ENCODE data around the gene PPM1E.
"Not testable (repeated sequence)": the region's sequence is repeated elsewhere in the genome, so short reads cannot be mapped to it uniquely, and the experiment has no call there.

Gene PPM1E

DNA sequence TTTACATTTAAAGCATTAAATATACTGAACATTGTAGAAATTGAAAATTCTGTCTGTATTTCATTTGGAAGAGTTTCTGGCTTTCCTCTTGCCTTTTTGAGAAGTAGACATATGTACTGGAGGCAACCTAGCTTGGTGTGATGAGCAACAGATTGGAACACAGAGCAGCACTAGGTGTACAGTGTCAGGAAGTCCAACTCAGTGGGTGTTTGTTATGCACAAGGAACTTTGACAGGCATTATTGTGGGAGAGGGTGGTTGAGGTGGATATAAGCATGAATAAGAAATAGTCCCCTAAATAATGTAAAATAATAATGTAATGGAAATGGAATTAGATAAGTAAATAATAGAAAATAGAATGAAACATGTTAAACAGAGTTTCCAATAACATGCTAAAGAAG is 58.1 kb downstream of the PPM1E start:
- Histone ChIP-seq H3K36me3 (ENCODE audit: insufficient read depth, low read depth, low read length) (no peaks in the 10 kb centered on the region), H3K9me3 (ENCODE audit: insufficient read depth, low read depth, low read length) (no peaks in the 10 kb centered on the region), H3K4me3 (ENCODE audit: low read length) (no peak overlapping the region), H3K4me1 (ENCODE audit: insufficient read depth, low read length) (no peaks in the 10 kb centered on the region), H3K27ac (ENCODE audit: low read length) (no peak overlapping the region), H3K27me3 (ENCODE audit: insufficient read depth, low read length) (no peaks in the 10 kb centered on the region), H3K9ac (ENCODE audit: low read depth, low read length) (no peak overlapping the region)

GRCh38 chr17:58818654-58819053 is 63.0 kb downstream of the PPM1E start:
- Histone ChIP-seq H3K27me3 (ENCODE audit: insufficient read depth, low read length) (no peaks in the 10 kb centered on the region), H3K4me3 (ENCODE audit: low read length) (no peak overlapping the region), H3K9ac (ENCODE audit: low read depth, low read length) (no peak overlapping the region), H3K36me3 (ENCODE audit: insufficient read depth, low read depth, low read length) (no peaks in the 10 kb centered on the region), H3K27ac (ENCODE audit: low read length) (no peak overlapping the region), H3K4me1 (ENCODE audit: insufficient read depth, low read length) (no peaks in the 10 kb centered on the region), H3K9me3 (ENCODE audit: insufficient read depth, low read depth, low read length) (no peaks in the 10 kb centered on the region)

DNA sequence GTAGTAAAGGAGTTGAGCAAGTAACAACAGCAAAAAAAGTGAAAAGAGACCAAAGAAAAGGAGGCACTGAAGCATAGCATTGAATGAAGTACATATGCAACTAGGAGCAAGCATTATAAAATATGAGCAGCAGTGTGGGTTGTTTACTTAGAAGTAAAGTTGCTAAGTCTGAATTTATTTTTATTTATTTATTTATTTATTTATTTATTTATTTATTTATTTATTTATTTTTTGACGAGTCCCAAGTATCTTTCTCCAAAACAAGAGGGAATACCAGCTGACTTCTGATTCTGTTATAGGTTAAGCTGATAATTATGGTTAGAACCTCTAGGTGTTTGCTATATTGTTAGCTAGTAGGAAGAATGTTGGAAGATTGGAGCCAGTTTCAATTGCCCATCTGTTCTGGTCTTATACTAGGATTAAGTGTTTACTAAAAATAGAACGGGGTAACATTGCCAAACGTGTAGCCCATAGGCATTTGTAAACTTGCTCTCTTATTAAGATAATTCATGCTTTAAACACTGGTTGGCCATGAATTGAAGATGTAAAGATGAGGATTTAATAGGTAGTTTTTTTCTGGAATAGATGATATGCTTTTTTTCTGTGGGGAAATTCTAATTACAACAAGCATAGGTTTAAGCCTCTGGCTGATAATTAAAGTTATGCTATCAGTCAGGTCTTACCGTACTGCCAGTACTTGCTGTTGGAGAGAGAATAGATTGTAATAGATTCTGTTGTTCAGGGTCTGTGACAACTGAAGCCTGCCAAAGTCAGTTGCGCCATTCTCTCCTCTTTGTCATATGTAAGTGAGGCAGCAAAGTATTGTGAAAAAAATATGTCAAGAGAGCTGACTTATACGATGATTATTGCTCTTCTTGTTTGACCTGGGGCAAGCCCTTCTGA is 66.7 kb downstream of the PPM1E start:
- H3K27ac ChIP-seq (ENCODE audit: low read length): no peak overlapping the region
- no peak overlapping the region for H3K4me3 ChIP-seq (ENCODE audit: low read length)
- no peaks in the 10 kb centered on the region for H3K9me3 ChIP-seq (ENCODE audit: insufficient read depth, low read depth, low read length)
- no peak overlapping the region for H3K9ac ChIP-seq (ENCODE audit: low read depth, low read length)
- no peaks in the 10 kb centered on the region for H3K36me3 ChIP-seq (ENCODE audit: insufficient read depth, low read depth, low read length)
- H3K27me3 ChIP-seq (ENCODE audit: insufficient read depth, low read length): no peaks in the 10 kb centered on the region
- H3K4me1 ChIP-seq (ENCODE audit: insufficient read depth, low read length): no peaks in the 10 kb centered on the region

DNA sequence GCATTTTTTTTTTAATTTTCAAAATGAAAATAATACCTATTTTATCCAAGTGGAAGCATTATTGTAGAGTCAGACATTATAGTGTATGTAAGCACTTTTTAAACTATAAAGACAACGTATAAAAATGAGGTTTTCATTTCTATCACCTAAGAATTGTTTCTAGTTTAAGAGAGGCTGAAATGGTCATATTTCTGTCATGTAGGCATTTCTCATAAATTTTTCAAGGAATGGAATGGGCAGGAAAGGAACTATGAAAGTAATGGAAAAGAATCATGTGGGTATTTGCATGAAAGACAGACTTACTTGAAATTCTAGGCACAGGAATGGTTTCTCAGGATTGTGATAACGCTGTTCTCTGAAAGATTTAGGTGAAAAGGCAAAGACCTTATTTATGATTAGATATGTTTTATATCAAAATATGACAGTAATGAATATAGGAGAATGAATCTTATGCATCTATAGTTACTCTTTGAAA is 67.4 kb downstream of the PPM1E start:
- Histone ChIP-seq H3K9me3 (ENCODE audit: insufficient read depth, low read depth, low read length) (no peaks in the 10 kb centered on the region), H3K27me3 (ENCODE audit: insufficient read depth, low read length) (no peaks in the 10 kb centered on the region), H3K4me3 (ENCODE audit: low read length) (no peak overlapping the region), H3K4me1 (ENCODE audit: insufficient read depth, low read length) (no peaks in the 10 kb centered on the region), H3K27ac (ENCODE audit: low read length) (no peak overlapping the region), H3K9ac (ENCODE audit: low read depth, low read length) (no peak overlapping the region), H3K36me3 (ENCODE audit: insufficient read depth, low read depth, low read length) (no peaks in the 10 kb centered on the region)

- no peaks in the 10 kb centered on the region for H3K4me1 ChIP-seq (ENCODE audit: insufficient read depth, low read length)
- H3K27ac ChIP-seq (ENCODE audit: low read length): no peak overlapping the region
- no peak overlapping the region for H3K9ac ChIP-seq (ENCODE audit: low read depth, low read length)
- no peaks in the 10 kb centered on the region for H3K36me3 ChIP-seq (ENCODE audit: insufficient read depth, low read depth, low read length)
- no peaks in the 10 kb centered on the region for H3K27me3 ChIP-seq (ENCODE audit: insufficient read depth, low read length)
- no peak overlapping the region for H3K4me3 ChIP-seq (ENCODE audit: low read length)
- no peaks in the 10 kb centered on the region for H3K9me3 ChIP-seq (ENCODE audit: insufficient read depth, low read depth, low read length)
Observed at GRCh38 chr17:58829172-58829637, 73.6 kb downstream of the PPM1E start.

DNA sequence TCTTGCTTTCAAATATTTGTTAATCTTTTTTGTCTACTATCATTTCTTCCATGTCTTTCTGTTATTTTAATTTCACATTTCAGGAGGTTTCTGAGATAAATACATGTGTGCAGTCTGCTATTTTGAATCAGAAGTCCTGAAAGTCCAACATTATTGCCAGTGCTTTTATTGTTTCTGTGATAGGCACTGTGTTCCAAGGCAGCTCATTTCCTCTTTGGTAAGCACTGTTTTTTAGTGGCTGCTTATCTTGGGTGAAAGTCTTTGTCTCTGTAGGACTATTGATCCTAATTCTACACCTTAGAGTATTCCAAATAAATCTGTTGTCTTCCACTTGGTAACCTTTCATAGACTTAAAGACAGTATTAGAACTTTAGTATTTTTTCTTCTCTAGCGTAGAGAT is 76.1 kb downstream of the PPM1E start:
- Histone ChIP-seq H3K9ac (ENCODE audit: low read depth, low read length) (no peak overlapping the region), H3K27me3 (ENCODE audit: insufficient read depth, low read length) (no peaks in the 10 kb centered on the region), H3K4me1 (ENCODE audit: insufficient read depth, low read length) (no peaks in the 10 kb centered on the region), H3K27ac (ENCODE audit: low read length) (no peak overlapping the region), H3K9me3 (ENCODE audit: insufficient read depth, low read depth, low read length) (no peaks in the 10 kb centered on the region), H3K36me3 (ENCODE audit: insufficient read depth, low read depth, low read length) (no peaks in the 10 kb centered on the region), H3K4me3 (ENCODE audit: low read length) (no peak overlapping the region)

- Histone ChIP-seq H3K36me3 (ENCODE audit: insufficient read depth, low read depth, low read length) (no peaks in the 10 kb centered on the region), H3K4me3 (ENCODE audit: low read length) (no peak overlapping the region), H3K9ac (ENCODE audit: low read depth, low read length) (no peak overlapping the region), H3K27ac (ENCODE audit: low read length) (no peak overlapping the region), H3K4me1 (ENCODE audit: insufficient read depth, low read length) (no peaks in the 10 kb centered on the region), H3K9me3 (ENCODE audit: insufficient read depth, low read depth, low read length) (no peaks in the 10 kb centered on the region), H3K27me3 (ENCODE audit: insufficient read depth, low read length) (no peaks in the 10 kb centered on the region)
Observed at GRCh38 chr17:58832514-58832913, 76.9 kb downstream of the PPM1E start.

GRCh38 chr17:58837699-58838098 is 82.0 kb downstream of the PPM1E start:
- H3K4me1 ChIP-seq (ENCODE audit: insufficient read depth, low read length): no peaks in the 10 kb centered on the region
- H3K27ac ChIP-seq (ENCODE audit: low read length): no peak overlapping the region
- no peaks in the 10 kb centered on the region for H3K36me3 ChIP-seq (ENCODE audit: insufficient read depth, low read depth, low read length)
- no peaks in the 10 kb centered on the region for H3K27me3 ChIP-seq (ENCODE audit: insufficient read depth, low read length)
- H3K9me3 ChIP-seq (ENCODE audit: insufficient read depth, low read depth, low read length): no peaks in the 10 kb centered on the region
- H3K9ac ChIP-seq (ENCODE audit: low read depth, low read length): no peak overlapping the region
- no peak overlapping the region for H3K4me3 ChIP-seq (ENCODE audit: low read length)

DNA sequence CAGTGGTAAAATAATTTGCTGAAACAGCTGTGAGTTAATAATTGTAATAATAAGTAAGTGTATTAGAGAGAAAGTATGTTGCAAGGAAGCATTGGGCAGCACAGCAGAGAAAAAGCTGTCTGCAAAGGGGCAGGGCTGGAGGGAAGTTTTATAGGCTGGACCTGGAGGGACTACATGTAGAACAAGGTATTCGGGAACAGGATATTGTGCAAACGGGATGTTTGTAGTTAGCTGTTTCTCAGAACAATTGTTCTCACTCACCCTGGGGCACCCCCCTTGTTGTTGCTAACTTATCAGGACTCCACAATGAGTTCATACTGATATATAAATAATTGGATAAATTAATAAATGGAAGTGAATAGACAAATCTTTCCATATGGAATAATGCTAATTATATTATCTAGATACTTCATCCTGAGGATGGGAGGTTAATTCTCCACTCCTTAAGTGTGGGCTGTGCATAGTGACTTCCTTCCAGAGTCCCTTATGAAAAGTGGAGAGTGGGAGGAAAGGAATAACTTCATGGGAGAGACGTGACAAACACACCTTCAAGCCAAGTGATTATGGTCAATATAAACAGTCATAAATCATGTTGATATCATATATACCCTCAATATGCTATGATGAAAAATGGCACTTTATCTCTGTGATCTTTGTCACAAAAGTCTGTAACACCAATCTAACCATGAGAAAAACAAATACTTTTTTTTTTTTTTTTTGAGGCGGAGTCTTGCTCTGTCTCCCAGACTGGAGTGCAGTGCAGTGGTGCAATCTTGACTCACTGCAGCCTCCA is 85.4 kb downstream of the PPM1E start:
- no peak overlapping the region for H3K9ac ChIP-seq (ENCODE audit: low read depth, low read length)
- H3K27me3 ChIP-seq (ENCODE audit: insufficient read depth, low read length): no peaks in the 10 kb centered on the region
- H3K9me3 ChIP-seq (ENCODE audit: insufficient read depth, low read depth, low read length): no peaks in the 10 kb centered on the region
- no peaks in the 10 kb centered on the region for H3K36me3 ChIP-seq (ENCODE audit: insufficient read depth, low read depth, low read length)
- no peaks in the 10 kb centered on the region for H3K4me1 ChIP-seq (ENCODE audit: insufficient read depth, low read length)
- no peak overlapping the region for H3K4me3 ChIP-seq (ENCODE audit: low read length)
- H3K27ac ChIP-seq (ENCODE audit: low read length): no peak overlapping the region

GRCh38 chr17:58846413-58846812 is 90.8 kb downstream of the PPM1E start:
- not testable (repeated sequence) for H3K4me1 ChIP-seq (ENCODE audit: insufficient read depth, low read length); H3K27me3 ChIP-seq (ENCODE audit: insufficient read depth, low read length); H3K9me3 ChIP-seq (ENCODE audit: insufficient read depth, low read depth, low read length); H3K36me3 ChIP-seq (ENCODE audit: insufficient read depth, low read depth, low read length); H3K27ac ChIP-seq (ENCODE audit: low read length); H3K9ac ChIP-seq (ENCODE audit: low read depth, low read length); H3K4me3 ChIP-seq (ENCODE audit: low read length)

- H3K27ac ChIP-seq (ENCODE audit: low read length); H3K9ac ChIP-seq (ENCODE audit: low read depth, low read length); H3K9me3 ChIP-seq (ENCODE audit: insufficient read depth, low read depth, low read length); H3K27me3 ChIP-seq (ENCODE audit: insufficient read depth, low read length); H3K4me1 ChIP-seq (ENCODE audit: insufficient read depth, low read length); H3K4me3 ChIP-seq (ENCODE audit: low read length); H3K36me3 ChIP-seq (ENCODE audit: insufficient read depth, low read depth, low read length): not testable (repeated sequence)
Observed at GRCh38 chr17:58850106-58850505, 94.5 kb downstream of the PPM1E start.

GRCh38 chr17:58865301-58865700 is 109.6 kb downstream of the PPM1E start:
- no peak overlapping the region for H3K4me3 ChIP-seq (ENCODE audit: low read length)
- no peaks in the 10 kb centered on the region for H3K9me3 ChIP-seq (ENCODE audit: insufficient read depth, low read depth, low read length)
- no peak overlapping the region for H3K27ac ChIP-seq (ENCODE audit: low read length)
- H3K27me3 ChIP-seq (ENCODE audit: insufficient read depth, low read length): no peaks in the 10 kb centered on the region
- H3K4me1 ChIP-seq (ENCODE audit: insufficient read depth, low read length): peaks cover 5% of the 10 kb centered on the region; the same call in 1 of the 2 replicates
- no peaks in the 10 kb centered on the region for H3K36me3 ChIP-seq (ENCODE audit: insufficient read depth, low read depth, low read length)
- no peak overlapping the region for H3K9ac ChIP-seq (ENCODE audit: low read depth, low read length)
